ENCODE data around the gene AQP12B. TPM values are rescaled to one million over a fixed set of nuclear protein-coding genes. Genes with fewer than 3 reads are reported as not detected.

Gene AQP12B
- polyA plus RNA-seq, 3 donors, result 0.14 to 1.4 (median 0.74) TPM

DNA sequence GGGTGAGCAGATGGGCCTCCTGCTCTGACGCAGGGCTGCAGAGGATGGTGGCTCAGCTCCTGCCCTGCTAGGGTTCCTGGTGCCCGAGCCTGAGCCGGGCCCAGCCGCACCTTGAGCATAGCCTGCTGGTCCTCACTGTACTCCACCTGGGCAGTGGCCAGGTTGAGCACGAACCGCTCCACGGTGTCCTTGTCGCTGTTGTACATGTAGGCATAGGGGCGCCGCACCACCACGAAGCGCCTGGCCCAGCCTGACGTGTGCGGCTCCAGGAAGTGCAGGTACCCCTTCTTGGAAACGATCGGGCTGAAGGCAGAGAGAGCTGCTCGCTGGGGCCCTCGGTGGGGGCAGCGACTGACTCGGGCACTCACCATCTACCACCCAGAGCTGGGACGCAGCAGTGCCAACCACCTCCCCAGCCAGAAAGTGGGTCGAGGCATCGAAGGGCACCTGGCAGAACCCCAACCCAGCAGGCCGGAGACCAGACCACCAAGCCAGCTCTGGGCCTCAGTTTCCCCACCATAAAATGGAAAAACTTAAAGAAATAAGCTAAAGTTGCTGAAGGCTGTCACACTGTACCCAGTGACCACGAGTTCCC is 36.3 kb upstream of the AQP12B start:
- no peak for DNase-seq (ENCODE audit: low read depth in 3 of 3, low spot score in 2 of 3)

DNA sequence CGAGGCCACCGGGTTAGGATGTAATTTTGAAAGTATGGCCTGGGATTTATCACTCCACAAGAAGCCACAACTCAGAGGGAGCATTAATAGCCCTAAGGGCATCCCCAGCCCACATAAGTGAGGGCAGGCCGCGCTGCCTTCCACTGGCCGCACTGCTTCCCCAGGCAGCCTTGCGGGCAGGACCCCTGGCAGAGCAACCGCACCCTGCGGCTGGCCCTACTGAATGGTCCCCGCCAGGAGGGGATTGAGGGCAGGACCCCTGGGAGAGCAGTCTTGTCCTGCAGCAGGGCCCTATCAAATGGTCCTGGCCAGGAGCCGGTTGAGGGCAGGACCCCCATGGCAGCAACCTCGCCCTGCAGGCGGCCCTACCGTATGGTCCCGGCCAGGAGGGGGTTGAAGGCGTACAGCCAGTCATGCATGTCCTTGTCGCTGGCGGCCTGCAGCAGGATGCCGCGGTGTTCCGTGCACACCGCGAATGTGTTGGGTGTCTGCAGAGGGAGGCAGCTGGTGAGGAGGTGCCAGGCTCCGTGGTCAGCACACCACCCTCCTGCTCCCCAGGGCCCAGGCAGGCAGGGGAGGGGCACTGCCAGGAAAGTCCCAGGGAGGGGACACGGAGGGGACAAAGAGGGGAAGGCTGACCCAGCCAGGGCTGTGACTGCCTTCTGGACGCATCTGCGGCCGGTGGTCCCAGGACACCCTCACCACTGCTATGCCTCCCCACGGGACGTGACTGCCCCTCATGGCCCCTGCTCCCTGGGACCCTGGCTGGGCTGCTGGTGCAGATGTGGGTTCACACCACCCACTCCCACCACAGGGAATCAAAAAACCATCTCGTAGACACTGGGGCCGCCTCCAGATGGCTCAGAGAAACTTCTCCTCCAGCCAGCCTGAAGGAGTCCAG is 35.2 kb upstream of the AQP12B start:
- DNase-seq (ENCODE audit: low read depth in 3 of 3, low spot score in 2 of 3), result no peak

DNA sequence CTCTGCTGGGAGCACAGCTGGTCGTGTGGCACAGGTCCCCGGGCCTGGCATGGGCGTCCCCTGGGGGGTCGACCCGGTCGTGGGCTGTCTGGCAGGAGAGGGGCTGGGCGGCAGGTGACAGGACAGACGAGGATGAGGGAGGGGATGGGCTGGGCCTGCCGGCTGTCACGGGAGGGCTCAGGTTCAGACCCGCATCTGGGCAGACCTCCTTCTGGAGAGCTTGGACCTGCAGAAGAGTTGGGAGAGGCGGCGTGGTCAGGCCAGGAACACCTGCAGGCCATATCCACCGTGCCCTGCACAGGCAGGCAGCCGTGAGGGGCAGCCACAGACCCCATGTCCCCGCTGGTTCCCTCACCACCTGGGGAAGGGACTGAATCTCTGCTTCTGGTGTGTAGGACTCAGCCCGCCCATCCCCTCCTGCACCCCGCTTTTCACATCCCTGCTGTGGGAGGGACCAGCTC is 34.5 kb upstream of the AQP12B start:
- no peak for DNase-seq (ENCODE audit: low read depth in 3 of 3, low spot score in 2 of 3)

DNA sequence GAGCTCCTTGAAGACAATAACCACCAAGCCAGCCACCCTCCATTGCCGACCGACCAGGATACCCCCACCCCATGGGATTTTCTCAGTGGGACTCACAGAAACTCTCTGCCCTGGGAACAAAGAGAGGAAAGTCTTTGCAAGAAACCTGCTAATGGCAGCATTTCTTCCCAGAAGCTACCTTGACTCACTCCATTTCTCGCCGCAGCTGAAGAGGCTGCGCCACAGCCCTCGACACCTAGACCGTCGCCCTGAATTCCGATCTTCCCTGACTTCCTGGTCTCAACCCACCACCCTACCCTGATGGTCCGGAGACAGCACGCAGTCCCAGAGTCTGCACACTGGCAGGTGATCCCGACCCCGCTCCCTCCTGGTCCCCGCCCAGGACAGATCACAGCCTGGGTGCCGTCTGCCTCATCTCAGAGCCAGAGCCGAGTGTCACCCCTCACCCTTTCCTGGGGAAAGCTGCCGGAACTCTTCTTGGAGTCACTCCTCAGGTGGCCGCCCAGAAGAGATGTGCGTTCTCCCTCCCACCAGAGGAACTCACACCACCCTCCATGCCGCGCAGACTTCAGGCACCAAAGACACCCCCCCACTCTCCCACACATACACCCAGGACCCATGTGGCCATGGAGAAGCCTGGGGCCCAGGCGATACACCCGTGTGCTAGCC is 33.6 kb upstream of the AQP12B start:
- DNase-seq (ENCODE audit: low read depth in 3 of 3, low spot score in 2 of 3), result no peak

DNA sequence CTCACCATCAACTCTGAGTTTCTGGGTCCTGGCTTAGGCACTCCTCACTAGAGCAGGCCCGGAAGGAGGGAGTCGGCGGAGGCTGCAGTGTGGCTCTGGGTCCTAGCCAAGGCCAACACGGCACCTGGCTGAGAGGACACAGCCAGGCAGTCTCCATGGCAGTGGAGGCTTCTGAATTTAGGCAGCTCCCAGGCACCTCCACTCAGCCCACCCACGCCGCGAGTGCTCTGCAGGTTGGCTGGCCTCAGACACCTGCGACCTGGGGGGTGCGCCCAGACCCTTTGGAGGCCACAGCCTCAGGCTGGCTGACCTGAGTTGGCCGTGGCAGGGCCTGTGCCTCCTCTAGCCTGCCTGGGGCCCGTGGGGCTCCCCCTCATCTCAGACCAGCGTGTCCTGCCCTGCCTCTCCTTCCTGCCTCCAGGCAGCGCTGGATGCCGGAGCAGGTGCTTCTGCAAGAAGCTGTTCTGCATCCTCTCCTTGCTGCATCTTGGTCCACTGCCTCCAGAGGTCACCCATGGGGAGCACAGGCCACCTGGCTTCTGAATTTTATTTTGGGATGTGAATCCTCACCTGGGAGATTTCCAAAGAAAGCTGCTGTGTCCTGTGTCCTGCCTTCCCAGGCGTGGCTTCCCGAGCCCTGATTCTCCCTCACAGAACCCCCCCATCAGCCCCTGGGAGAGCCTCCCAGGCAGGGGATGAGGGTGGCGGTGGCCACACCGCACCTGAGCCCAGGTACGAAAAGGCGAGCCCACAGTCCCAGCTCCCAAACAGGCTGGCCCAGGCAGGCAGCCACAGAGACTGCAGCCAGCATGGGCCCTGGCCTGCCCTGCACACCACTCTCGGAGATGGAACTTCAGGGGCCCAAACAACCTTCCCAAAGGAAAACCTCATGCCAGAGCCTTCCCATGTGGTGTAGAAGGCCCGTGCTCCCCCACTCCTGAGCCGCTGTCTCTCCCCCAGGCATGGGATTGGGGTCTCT is 32.4 kb upstream of the AQP12B start:
- DNase-seq (ENCODE audit: low read depth in 3 of 3, low spot score in 2 of 3), result no peak

DNA sequence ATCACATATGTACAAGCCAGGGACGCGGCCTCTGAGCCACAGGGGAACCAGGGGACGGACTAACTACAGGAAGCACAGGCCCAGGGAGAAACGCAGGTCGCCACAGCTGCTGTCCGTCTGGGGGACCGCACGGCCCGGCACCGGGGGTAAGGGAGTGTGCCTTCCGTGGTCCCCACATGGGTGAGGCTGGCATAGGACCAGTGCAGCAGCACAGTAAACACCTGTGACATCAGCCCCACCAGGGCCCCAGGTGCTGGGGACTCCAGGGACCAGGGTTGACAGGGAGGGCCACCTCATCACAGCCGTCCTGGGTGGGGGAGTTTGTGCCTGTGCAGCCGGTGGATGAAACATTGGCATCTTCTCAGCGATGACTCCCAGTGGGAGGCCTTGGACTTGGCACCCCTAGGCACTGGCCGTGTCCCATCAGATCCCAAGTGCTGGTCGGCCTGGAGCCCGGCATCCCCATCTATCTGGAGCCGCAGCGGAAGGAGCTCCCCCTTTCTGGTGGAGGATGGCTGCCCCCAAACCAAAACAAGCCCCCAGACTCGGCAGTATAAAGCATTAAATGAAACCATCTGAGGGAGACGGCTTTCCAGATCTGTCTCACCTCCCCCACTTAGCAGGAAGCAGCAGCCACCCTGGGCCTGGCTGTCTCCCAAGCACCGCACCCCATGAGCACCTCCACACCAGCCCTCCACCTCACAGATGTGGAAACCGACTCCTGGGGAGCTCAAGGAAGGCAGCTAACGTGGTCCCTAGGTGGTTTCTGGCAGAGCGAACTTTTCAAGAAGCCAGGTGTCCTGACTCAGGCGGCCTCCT is 31.5 kb upstream of the AQP12B start:
- DNase-seq (ENCODE audit: low read depth in 3 of 3, low spot score in 2 of 3), result no peak

DNA sequence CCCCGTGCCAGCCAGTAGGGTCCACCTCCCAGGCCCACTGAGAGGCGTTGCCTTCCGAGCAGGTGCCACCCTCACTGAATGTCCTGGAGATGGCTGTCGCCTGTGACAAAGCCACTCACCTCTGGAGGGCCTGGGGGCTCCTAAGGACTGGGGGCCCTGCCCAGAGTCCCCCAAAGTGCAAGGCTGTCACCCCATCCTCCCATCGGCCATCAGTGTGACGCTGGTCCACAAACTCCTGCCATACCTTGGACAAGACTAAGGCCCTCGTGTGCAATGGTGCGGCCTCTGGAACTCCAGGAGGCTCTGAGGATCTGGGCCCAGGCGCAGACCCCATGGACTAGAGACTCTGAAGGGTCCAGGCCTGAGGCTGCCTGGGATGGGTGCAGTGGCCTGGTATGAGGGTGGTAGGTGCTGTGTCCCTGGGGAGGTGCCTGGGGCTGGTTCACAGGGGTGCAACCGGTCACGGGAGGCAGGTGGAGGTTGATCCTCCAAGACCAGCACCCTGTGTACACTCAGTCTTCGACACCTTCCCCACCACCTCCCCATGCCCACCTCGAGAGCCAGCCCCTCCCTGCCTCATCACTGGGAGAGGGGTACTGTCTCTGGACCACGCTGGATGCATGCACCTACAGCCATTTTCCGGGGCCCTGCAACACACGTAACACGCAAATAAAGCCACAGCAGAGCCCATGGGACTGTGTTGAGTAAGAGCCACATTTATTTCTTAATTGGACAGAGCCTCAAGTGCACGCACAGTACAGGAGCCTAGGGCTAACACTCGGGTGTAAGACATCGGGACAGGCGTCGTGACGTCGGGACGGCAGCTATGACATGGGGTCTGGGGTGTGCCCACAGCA is 30.6 kb upstream of the AQP12B start:
- no peak for DNase-seq (ENCODE audit: low read depth in 3 of 3, low spot score in 2 of 3)

DNA sequence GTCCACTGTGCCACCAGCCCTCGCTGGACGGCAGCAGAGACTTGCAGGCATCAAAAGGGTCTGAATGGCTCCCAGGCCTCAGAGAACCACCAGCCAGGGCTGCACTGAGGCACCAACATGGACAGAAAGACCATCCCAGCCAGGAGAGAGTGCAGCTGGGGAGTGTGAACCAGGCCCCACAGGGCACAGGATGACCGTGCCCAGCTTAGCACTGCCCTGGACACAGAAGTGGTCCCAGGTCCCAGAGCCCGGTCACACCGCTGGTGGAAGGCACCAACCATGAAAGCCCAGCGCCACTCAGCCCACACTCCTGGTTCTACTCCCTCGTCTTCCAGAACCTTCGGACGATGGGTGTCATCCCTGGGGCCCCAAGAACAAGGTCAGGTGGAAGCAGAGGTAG is 29.4 kb upstream of the AQP12B start:
- no peak for DNase-seq (ENCODE audit: low read depth in 3 of 3, low spot score in 2 of 3)

DNA sequence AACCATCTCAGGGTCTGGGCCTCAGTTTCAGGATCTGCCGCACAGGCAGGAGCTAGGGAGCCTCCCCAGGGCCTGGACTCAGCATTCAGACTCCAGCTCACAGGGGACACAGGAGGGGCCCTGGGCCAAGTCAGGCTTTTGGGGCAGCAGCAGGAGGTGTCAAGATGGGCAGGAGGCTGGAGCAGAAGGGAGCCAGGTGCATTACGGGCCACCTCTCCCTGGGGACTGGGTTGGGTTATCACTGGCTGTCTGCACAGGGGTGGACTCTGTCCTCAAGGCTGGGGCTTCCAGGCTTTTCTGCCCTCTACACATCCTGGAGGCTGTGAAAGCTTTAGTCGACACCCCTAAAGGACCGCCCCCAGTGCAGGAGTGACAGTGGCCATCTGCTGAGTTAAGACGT is 29.0 kb upstream of the AQP12B start:
- no peak for DNase-seq (ENCODE audit: low read depth in 3 of 3, low spot score in 2 of 3)

DNA sequence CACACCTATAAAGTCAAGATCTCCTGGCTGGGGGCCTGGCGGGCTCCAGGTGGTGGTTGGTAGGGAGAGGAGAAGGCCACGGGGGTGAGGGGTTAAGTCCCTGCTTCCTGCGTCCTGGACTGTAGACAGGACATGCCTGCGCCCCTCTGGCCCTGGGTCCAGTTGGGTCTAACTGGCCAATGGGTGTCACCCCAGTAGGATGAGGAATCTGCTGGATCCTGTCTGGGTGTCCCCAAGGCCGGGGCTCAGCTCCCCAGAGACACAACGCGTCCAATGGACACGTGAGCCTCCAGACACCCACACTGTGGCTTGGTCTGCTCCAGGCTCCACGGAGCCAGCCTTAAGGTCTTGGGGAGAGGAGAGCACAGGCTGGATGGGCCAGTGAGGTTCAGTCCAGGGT is 28.6 kb upstream of the AQP12B start:
- DNase-seq (ENCODE audit: low read depth in 3 of 3, low spot score in 2 of 3), result no peak

DNA sequence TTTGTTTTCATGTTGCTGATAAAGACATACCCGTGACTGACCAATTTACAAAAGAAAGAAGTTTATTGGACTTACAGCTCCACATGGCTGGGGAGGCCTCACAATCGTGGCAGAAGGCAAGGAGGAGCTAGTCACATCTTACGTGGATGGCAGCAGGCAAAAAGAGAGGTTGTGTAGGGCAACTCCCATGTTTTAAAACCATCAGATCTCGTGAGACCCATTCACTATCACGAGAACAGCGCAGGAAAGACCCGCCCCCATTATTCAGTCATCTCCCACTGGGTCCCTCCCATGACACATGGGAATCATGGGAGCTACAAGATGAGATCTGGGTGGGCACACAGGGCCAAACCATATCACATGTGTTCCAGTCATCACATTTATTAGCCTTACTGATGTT is 25.8 kb upstream of the AQP12B start:
- no peak for DNase-seq (ENCODE audit: low read depth in 3 of 3, low spot score in 2 of 3)

DNA sequence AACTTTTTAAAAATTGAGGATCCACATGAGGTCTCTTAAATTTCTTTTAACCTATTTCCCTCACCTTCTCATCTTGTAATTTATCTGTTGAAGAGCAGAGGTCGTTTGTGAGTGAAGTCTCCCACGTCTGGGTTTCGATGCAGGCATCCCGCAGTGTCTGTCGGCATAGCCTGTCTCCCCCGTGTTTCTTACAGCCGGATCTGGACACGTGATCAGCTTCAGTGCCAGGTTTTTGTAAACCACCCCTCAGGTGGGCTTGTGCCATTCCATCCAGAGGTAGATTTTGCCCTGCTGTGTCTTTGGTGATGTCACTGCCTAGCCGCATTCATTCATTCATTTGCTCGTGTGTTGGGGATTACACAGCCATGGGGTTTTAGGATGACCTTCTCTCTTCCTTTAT is 25.1 kb upstream of the AQP12B start:
- no peak for DNase-seq (ENCODE audit: low read depth in 3 of 3, low spot score in 2 of 3)

DNA sequence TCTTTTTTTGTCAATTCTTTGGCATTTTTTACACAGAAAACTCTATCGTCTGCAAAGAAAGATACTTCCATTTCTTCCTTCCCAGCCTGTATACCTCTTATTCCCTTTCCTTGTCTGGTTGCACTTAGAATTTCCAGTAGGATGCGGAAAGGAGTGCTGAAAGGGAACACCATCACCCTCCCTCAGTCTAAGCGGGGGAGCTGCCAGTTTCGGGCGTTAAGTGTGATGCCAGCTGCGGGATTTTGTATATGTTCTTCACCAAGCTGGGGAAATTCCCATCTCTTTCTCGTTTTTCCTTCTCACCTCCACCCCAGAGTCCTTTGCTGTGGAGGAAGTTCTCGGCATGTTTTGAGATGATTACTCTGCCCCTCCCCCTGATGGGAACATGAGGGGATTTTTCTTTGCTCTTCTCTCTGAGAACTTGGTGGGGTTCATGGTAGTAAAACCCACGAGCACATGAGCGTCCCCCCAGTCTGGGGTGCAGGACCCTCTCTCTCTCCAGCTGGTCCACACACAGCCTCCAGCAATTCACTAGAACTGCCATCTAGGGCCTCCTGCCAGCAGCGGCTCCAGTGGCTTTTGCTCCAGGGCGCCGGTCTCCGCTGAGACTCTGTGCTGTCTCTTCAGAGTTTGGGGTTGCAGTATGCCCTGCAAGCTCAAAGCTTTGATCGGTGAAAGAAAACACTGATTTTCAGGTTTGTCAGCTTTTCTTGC is 24.5 kb upstream of the AQP12B start:
- no peak for DNase-seq (ENCODE audit: low read depth in 3 of 3, low spot score in 2 of 3)

DNA sequence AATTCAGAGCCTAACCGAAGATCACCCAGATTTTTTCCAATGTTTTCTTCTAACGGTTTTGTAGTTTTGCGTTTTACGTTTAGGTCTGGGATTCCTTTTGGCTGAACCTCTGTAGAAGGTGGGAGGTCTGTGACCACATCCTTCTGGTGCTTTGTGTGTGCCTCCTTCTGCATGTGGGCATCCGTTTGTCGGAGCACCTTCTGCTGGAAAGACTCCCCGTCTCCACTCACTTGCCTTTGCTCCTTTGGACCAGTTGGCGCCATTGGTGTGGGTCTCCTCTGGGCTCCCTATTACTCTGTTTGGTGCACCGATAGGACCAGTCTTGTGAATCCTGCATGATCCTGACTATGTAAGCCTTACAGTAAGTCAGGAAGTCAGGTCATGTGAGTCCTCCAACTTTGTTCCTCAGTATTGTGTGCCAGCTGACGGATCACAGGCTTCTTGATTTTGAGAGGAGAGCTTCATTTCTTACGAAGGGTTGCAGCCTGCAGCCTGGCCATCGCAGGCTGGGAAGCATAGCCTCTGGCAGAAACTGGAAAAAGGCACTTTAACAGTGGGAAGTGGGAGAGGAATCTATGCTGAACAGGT is 22.6 kb upstream of the AQP12B start:
- DNase-seq (ENCODE audit: low read depth in 3 of 3, low spot score in 2 of 3), result no peak

DNA sequence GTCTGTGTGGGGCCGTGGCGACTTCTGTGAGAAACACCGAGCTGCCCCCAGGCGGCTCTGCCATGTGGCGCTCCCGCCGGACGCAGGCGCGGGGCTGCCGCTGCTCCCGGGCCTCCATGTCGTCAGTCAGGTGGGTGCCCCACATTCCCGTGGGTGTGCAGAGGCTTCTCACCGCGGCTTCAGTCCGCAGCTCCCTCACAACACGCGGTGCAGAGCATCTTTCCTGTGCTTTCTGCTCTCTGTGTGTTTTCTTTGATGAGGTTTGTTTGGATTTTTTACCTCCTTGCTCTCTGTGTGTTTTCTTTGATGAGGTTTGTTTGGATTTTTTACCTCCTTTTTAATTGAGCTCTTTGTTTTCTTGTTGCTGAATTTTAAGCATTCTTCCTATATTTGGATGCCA is 22.0 kb upstream of the AQP12B start:
- DNase-seq (ENCODE audit: low read depth in 3 of 3, low spot score in 2 of 3), result no peak

DNA sequence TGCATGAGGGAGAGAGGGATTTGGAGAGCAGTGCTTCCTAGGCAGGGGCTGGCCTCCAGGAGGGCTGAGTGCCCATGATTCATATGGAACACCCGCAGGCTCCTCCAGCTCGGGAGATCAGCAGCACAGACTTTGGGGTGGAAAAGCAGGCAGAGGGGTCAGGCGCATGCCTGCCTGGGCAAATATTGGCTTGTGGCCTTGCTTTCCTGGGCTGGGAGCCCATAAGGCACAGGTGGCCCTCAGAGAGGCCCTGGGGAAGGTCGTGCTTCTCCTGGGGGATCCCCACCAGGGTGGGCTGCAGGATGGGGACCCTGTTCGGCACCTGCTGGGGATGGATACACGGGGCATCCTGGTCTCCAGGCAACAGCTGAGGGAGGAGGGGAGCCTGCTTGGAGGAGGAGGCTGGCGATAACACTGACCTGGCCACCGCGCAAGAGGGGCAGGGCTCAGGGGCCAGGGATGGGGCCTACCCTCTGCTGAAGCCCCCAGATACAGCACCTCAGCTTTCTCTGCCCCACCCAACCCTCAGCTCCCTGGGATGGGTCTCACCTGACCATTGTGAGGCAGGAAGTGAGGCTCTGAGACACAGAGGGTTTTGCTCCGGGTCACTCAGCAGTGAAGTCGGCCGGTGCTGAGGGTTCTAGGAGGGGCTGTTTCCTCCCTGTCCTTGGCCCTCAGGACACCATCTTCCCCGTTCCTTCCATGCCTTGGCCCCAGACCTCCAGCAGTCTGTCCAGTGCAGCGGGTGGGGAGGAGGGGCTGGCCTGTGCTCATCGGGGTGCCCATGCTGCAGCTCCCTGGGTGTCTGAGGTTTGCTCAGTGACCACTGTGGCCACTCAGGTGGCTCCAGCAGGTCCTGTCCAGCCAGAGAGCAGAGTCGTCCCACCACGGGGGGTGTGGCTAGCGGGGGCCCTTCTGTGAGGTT is 21.0 kb upstream of the AQP12B start:
- DNase-seq (ENCODE audit: low read depth in 3 of 3, low spot score in 2 of 3), result no peak

DNA sequence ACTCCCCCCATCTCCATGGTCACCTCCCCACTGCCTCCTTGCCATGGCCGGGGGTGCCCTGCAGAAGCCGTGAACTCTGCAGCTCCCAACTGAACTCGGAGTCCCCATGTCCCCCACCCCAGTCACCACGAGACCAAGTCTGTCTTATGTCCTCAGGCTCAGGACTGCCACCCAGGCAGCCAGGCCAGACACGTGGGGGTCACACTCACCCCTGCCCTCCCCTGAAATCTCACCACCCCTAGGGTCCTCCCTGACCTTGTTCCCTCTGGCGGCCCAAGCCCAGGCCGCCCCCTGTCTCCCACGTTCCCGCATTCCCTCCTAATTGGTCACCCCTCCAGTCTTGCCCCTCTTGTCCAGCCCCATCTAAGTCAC is 19.9 kb upstream of the AQP12B start:
- no peak for DNase-seq (ENCODE audit: low read depth in 3 of 3, low spot score in 2 of 3)

All from right renal cortex interstitium (tissue), 3 donors.